ENCODE measurements around the gene ARMH1.

ARMH1 gene

GRCh38 chr1:44747878-44748277, 73.4 kb downstream of the ARMH1 start:
- H3K4me3 ChIP-seq (ENCODE audit: low read length): no peak overlapping the region
- TF ChIP-seq EZH2 (optimal IDR thresholded peaks at IDR 0.05; ENCODE audit: low read depth, low read length) (no peak), CTCF (IDR thresholded peaks at IDR 0.05; ENCODE audit: low read length) (peak; percentile 9; the same call in 1 of the 2 replicates)
- H2AFZ ChIP-seq (ENCODE audit: low read length): no peak overlapping the region
- peaks cover 20% of the 10 kb centered on the region for H3K36me3 ChIP-seq (replicated peaks; ENCODE audit: insufficient read depth, low read length)
- H3K9me2 ChIP-seq (replicated peaks; ENCODE audit: insufficient read depth, low read length): no peaks in the 10 kb centered on the region
- peaks cover 52% of the 10 kb centered on the region for H3K79me2 ChIP-seq (ENCODE audit: low read length)
- no peak overlapping the region for H3K4me2 ChIP-seq (ENCODE audit: low read depth, low read length)
- H3K27me3 ChIP-seq (replicated peaks; ENCODE audit: insufficient read depth, low read length): no peaks in the 10 kb centered on the region
- H3K27ac ChIP-seq (ENCODE audit: low read length): no peak overlapping the region
- H3F3A ChIP-seq (ENCODE audit: insufficient read depth, low read length): peaks cover 13% of the 10 kb centered on the region; the same call in 1 of the 2 replicates
- no peak overlapping the region for H3K9ac ChIP-seq (ENCODE audit: low read length)
- H3K4me1 ChIP-seq (ENCODE audit: low read length): no peaks in the 10 kb centered on the region
- no peaks in the 10 kb centered on the region for H4K20me1 ChIP-seq (ENCODE audit: insufficient read depth, low read length)
- DNase-seq: no peak
- H3K9me3 ChIP-seq (replicated peaks; ENCODE audit: insufficient read depth, low read length): no peaks in the 10 kb centered on the region

GRCh38 chr1:44757420-44757819, 82.9 kb downstream of the ARMH1 start:
- H3K9me2 ChIP-seq (replicated peaks; ENCODE audit: insufficient read depth, low read length): no peaks in the 10 kb centered on the region
- peak; percentile 21 for DNase-seq
- no peak overlapping the region for H3K9ac ChIP-seq (ENCODE audit: low read length)
- H4K20me1 ChIP-seq (ENCODE audit: insufficient read depth, low read length): no peaks in the 10 kb centered on the region
- H3K27ac ChIP-seq (ENCODE audit: low read length): no peak overlapping the region
- no peaks in the 10 kb centered on the region for H3K27me3 ChIP-seq (replicated peaks; ENCODE audit: insufficient read depth, low read length)
- TF ChIP-seq EZH2 (optimal IDR thresholded peaks at IDR 0.05; ENCODE audit: low read depth, low read length): no peak
- TF ChIP-seq CTCF (IDR thresholded peaks at IDR 0.05; ENCODE audit: low read length): no peak
- TF ChIP-seq EZH2phosphoT487 (IDR thresholded peaks at IDR 0.05; ENCODE audit: low read length): no peak
- H3K36me3 ChIP-seq (replicated peaks; ENCODE audit: insufficient read depth, low read length): peaks cover 17% of the 10 kb centered on the region
- no peaks in the 10 kb centered on the region; the same call in 1 of the 2 replicates for H3F3A ChIP-seq (ENCODE audit: insufficient read depth, low read length)
- H3K4me1 ChIP-seq (ENCODE audit: low read length): peaks cover 5% of the 10 kb centered on the region
- no peak overlapping the region for H3K4me3 ChIP-seq (ENCODE audit: low read length)
- no peaks in the 10 kb centered on the region for H3K9me3 ChIP-seq (replicated peaks; ENCODE audit: insufficient read depth, low read length)
- H3K79me2 ChIP-seq (ENCODE audit: low read length): peaks cover 11% of the 10 kb centered on the region; the same call in 1 of the 2 replicates
- no peak overlapping the region for H2AFZ ChIP-seq (ENCODE audit: low read length)
- no peak overlapping the region for H3K4me2 ChIP-seq (ENCODE audit: low read depth, low read length)

GRCh38 chr1:44759077-44759476, 84.6 kb downstream of the ARMH1 start:
- Histone ChIP-seq H3K9me3 (replicated peaks; ENCODE audit: insufficient read depth, low read length) (no peaks in the 10 kb centered on the region), H3F3A (ENCODE audit: insufficient read depth, low read length) (no peaks in the 10 kb centered on the region), H3K27me3 (replicated peaks; ENCODE audit: insufficient read depth, low read length) (no peaks in the 10 kb centered on the region), H3K4me2 (ENCODE audit: low read depth, low read length) (no peak overlapping the region), H3K9me2 (replicated peaks; ENCODE audit: insufficient read depth, low read length) (no peaks in the 10 kb centered on the region), H3K79me2 (ENCODE audit: low read length) (no peaks in the 10 kb centered on the region; the same call in 1 of the 2 replicates), H4K20me1 (ENCODE audit: insufficient read depth, low read length) (no peaks in the 10 kb centered on the region), H3K36me3 (replicated peaks; ENCODE audit: insufficient read depth, low read length) (peaks cover 16% of the 10 kb centered on the region; the same call in 1 of the 2 replicates), H3K4me1 (ENCODE audit: low read length) (peaks cover 5% of the 10 kb centered on the region), H3K4me3 (ENCODE audit: low read length) (no peak overlapping the region), H3K27ac (ENCODE audit: low read length) (no peak overlapping the region), H3K9ac (ENCODE audit: low read length) (no peak overlapping the region), H2AFZ (ENCODE audit: low read length) (no peak overlapping the region)
- TF ChIP-seq CTCF (IDR thresholded peaks at IDR 0.05; ENCODE audit: low read length) (no peak), EZH2phosphoT487 (IDR thresholded peaks at IDR 0.05; ENCODE audit: low read length) (no peak), EZH2 (optimal IDR thresholded peaks at IDR 0.05; ENCODE audit: low read depth, low read length) (no peak)
- no peak for DNase-seq
